Islet of Langerhans (tissue), 1 donor: ENCODE results near the gene SLC6A7.

ENCODE experiments used
- FAIRE-seq: peaks from one replicate; lab custom pipeline; 2011; peaks lifted over from hg19 to GRCh38; lab: Jason Lieb, UNC

SLC6A7 gene

GRCh38 chr5:150189728-150190502 lies at the start of gene SLC6A7:
TSS of gene SLC6A7 (plus strand) at chr5:150190062. CDS start at chr5:150190328, 266 bp downstream.
- FAIRE-seq: no peak

GRCh38 chr5:150140830-150141229 lies 49.0 kb upstream of the SLC6A7 start:
- FAIRE-seq: no peak

GRCh38 chr5:150141544-150142184 lies 48.2 kb upstream of the SLC6A7 start:
- FAIRE-seq: no peak

GRCh38 chr5:150142185-150142958 lies 47.5 kb upstream of the SLC6A7 start:
- FAIRE-seq: no peak

- no peak for FAIRE-seq
These were observed 46.9 kb upstream of the SLC6A7 start for GRCh38 chr5:150142959-150143349.

DNA sequence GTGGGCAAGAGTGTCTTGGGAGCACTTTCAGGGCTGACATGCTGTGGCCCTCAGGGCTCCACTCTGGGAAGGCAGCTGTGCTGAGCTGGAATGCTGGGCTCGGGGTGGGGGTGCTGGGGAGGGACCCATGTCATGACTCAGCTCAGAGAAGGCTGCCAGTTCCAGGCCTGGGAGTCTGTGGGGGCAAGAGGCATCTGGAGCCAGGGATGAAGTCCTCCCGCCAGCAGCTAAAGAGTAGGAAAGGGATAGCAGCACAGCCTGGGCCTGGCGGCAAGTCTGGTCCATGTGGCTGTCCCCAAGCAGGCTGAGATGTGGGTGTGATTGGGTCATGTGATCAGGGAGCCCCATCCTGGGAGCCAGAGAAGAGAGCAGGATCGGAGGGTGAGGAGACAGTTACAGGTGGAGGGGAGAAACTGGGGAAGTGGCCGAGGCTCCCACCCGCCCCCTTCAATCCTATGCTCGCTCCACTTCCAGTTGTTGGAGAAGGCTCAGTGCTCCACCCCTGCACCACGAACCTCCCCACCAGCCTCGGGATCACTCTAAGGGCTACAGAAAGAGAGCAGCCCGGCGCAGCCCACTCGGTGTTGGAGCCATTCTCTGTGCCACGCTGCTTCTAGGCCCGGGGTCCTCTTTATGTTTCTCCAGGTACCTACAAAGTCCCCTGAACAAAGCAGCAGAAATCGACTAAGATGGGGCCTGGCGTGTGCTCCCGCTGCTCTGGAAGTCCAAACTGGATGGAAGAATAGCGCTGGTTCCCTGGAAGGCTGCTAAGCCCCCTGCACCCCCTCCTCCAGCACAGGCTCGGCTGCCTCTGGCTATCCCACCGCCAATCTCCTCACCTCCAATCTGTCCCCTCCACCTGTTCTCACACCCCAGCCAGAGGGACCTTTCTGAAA lies 46.3 kb upstream of the SLC6A7 start:
- no peak for FAIRE-seq

- FAIRE-seq: no peak
These were observed 45.5 kb upstream of the SLC6A7 start for GRCh38 chr5:150144246-150144801.

DNA sequence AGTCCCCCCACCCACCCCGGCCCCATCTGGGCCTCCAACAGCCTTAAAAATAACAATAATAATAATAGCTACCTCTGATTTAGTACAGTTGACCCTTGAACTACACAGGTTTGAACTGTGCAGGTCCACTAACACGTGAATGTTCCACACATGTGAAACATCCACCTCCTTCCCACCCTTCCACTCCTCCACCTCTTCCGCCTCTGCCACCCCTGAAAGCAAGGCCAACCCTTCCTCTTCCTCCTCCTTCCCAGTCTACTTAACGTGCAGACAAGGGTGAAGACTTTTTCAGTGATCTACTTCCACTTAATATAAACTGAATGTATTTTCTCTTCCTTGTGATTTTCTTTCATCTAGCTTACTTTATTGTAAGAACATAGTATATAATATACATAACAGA lies 45.0 kb upstream of the SLC6A7 start:
- no peak for FAIRE-seq

DNA sequence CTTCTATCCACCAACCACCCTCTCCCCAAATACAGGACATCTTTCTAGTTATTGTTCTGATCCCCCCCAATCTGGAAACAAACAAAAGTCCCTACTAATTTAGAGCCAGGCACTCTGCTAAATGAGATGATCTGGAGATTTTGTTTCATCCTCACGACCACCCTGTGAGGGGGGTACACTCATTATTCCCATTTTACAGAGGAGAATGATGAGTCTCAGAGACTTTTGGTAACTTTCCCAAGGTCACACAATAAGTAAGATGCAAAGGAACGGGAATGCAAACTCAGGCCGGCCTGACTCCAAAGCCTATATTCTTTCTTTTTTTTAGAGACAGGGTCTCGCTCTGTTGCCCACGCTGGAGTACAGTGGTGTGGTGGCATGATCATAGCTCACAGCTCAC lies 43.6 kb upstream of the SLC6A7 start:
- no peak for FAIRE-seq

DNA sequence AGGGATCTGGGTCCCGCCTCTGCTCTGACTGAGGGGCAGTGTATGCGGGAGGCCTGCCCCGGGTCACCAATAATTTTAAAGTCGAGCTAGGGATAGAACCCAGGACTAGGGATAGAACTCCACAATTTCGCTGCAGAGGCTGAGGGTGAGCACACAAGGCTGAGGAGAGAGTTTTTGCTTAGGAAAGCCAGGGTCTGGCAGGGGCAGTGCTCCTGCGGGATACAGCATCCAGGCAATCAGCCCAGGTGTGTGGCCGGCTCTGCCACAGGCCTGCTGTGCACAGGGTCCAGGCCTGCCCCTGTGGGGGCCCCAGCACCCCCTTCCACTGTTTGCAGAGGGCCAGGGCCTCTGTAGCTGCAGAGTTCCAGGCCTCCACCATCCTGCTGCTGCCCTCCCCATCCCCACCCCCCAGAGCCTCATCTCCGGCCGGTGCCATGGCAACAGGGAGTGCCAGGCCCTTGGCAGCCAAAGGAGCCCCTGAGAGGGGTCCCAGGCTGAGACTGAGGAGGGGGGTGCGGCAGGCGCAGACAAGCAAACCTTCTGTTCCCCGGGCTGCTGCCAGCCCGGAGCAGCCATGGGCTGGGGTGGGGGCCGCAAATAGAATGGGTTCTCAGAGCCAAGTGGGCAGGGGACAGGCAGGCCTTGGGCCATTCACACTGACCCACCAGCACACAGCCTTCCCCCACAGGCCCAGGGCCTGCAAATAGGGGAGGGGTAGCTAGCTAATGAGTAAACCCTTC lies 42.8 kb upstream of the SLC6A7 start:
- no peak for FAIRE-seq

GRCh38 chr5:150147670-150148069 lies 42.2 kb upstream of the SLC6A7 start:
- no peak for FAIRE-seq

- no peak for FAIRE-seq
These were observed 41.5 kb upstream of the SLC6A7 start for GRCh38 chr5:150148117-150148927.

DNA sequence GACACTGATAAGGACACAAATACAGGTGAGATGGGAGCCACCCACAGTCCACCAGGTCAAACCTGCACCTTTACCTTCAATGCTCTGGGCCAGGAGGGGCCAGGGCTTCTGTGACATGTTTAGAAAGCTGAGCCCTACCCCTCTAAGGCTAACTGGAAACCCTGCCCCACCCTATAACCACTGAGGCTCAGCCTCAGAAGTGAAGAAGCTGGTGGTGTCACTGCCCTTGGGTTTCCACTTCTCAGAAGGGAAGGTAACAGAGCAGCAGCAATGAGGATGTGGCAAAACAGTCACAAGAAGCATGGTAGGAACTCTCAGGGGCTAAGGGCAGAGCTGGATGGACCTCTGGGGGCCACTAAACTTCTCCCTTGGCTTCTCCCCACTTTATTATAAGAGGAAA lies 40.2 kb upstream of the SLC6A7 start:
- no peak for FAIRE-seq

- FAIRE-seq: no peak
These were observed 37.0 kb upstream of the SLC6A7 start for GRCh38 chr5:150152636-150153462.

DNA sequence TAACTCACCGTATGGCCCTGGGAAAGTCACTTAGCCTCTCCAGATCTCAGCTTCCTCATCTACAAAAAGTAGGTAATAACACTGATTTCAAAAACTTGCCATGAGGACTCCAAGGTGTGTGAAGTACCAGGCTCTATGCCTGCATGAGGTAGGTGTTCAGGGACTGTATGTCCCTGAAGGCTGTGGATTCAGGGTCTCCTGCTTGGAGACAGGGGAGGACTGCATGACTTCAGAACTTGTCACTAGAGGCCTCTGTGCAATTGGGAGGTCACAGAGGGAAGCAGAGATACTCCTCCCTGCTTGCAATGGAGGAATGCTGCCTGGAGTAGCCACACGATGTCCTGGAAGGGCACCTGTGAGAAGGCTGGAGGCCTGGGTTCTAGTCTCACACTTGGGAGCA lies 36.4 kb upstream of the SLC6A7 start:
- no peak for FAIRE-seq

DNA sequence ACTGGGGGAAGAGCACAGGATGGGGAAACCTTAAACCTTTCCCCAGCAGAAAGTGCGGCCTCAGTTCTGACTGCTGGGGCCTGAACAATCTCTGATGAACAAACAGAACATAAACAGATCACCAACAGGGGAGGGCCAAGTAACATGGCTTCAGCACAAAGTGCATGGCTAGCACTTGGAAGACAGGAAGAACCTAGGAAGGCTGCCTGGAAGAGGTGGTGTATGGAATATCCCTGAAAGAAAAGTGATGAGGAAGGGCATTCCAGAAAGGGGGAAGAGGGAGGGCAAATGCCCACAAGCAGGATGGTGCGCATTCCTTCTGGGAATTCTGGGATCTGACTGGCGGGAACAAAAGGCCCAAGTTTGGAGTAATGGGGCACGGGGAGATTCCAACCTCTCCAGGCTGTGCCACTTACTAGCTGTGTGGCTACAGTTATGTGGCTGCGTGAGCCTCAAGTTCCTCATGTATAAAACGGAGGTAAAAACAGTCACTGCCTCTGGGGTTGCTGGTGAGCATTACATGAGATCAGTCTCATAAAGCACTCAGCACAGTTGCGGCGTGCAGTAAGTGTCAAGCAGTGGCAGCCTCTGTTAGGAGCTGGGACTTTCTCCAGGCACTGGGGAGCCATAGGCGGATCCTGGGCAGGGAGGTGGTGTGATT lies 35.8 kb upstream of the SLC6A7 start:
- no peak for FAIRE-seq

- no peak for FAIRE-seq
These were observed 35.2 kb upstream of the SLC6A7 start for GRCh38 chr5:150154618-150155128.

DNA sequence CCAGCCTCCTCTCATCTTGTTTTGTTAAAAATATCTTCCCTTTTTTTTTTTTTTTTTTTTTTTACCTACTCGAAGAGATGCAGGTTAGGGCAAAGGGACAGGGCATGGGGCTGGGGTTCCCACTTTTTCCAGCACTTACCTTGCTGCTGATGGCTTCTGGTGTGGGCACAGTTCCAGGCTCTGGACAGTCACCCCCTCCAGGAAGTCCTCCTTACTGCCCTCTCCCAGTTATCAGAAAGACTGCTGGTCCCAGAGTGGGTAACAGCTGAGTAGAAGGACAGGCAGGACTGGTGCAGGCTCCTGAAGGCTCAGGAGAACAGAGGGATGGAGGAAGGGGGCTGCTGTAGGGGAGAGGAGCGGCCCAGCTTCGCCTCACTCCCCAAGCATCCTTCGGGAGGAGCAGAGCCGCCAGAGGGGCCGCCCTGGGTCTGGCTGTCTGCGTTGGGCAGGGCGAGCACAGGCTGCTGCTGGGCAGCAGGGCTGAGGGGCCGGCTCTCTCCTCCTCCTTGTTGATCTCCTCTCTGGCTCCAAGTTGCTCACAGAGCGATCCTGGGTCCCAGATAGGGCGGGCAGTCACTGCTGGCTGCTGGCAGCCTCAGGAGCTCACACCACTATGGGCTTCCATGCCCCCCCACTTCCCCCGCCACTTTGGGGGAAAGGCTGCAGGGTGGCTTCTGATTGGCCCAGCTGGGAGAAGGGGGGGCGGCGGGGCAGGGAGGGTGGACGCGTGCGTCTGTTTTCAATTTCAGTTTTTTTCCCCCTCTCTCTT lies 34.4 kb upstream of the SLC6A7 start, which contains the start of gene PDGFRB:
PDGFRB (minus strand) TSS at position 588 of the 769 bp plus-strand sequence. CDS start 18,798 bp downstream, outside the sequence.
- FAIRE-seq: no peak
